ENCODE measurements around the gene EBLN1. TPM values are rescaled to one million over a fixed set of nuclear protein-coding genes. Genes with fewer than 3 reads are reported as not detected.

The EBLN1 gene
- total RNA-seq, 5 donors from 2014 or later (not counting 1 experiment from before 2014, with no cell fraction given) = not detected

- no peak overlapping the region for H3K4me3 Mint-ChIP-seq
- H3K27me3 Mint-ChIP-seq = peaks cover 35 to 39% of the 10 kb centered on the region in 2 donors
- no peak overlapping the region for H3K4me3 ChIP-seq (ENCODE audit: control insufficient read depth in 1 of 2, extremely low read depth in 1 of 2, low read length in 1 of 2)
- H3K27me3 ChIP-seq (replicated peaks in 1 of 2; ENCODE audit: control insufficient read depth in 2 of 2, extremely low read depth in 1 of 2, insufficient read depth in 2 of 2, low read length in 1 of 2) = peaks cover 0 to 4% of the 10 kb centered on the region in 2 experiments
- CTCF ChIA-PET = no interaction called here
- H3K36me3 ChIP-seq (ENCODE audit: control insufficient read depth in 2 of 2, extremely low read depth in 1 of 2, insufficient read depth in 1 of 2, low read length in 1 of 2) = no peaks in the 10 kb centered on the region
- POLR2A ChIA-PET = no interaction called here
- H3K4me1 ChIP-seq (ENCODE audit: control insufficient read depth in 1 of 2, extremely low read depth in 1 of 2, insufficient read depth in 2 of 2, low read length in 2 of 2) = no peaks in the 10 kb centered on the region
- H3K9me3 Mint-ChIP-seq = peaks cover 0 to 7% (median 7%) of the 10 kb centered on the region in 3 donors
- 80% methylated on average over 4 of the region's 4 CpGs for WGBS (ENCODE audit: insufficient coverage)
- H3K27ac Mint-ChIP-seq = no peak overlapping the region
- DNase-seq (no peak), ATAC-seq (replicated peaks in 1 of 4) (no peak)
- no peaks in the 10 kb centered on the region for H3K36me3 Mint-ChIP-seq
- no peak overlapping the region for H3K27ac ChIP-seq (ENCODE audit: low read length)
- H3K9me3 ChIP-seq = peaks cover 5% of the 10 kb centered on the region
- no peaks in the 10 kb centered on the region for H3K4me1 Mint-ChIP-seq
Measured at GRCh38 chr10:22185586-22185985, 32.2 kb downstream of the EBLN1 start.

GRCh38 chr10:22183771-22184461 lies 33.9 kb downstream of the EBLN1 start:
- POLR2A ChIA-PET = no interaction called here
- peaks cover 35 to 45% of the 10 kb centered on the region in 2 donors for H3K27me3 Mint-ChIP-seq
- H3K27ac ChIP-seq (ENCODE audit: low read length) = no peak overlapping the region
- H3K27ac Mint-ChIP-seq = no peak overlapping the region
- no peak overlapping the region for H3K4me3 Mint-ChIP-seq
- ATAC-seq (replicated peaks in 1 of 4) (no peak), DNase-seq (no peak)
- no peaks in the 10 kb centered on the region for H3K4me1 ChIP-seq (ENCODE audit: control insufficient read depth in 1 of 2, extremely low read depth in 1 of 2, insufficient read depth in 2 of 2, low read length in 2 of 2)
- H3K27me3 ChIP-seq (replicated peaks in 1 of 2; ENCODE audit: control insufficient read depth in 2 of 2, extremely low read depth in 1 of 2, insufficient read depth in 2 of 2, low read length in 1 of 2) = peaks cover 0 to 4% of the 10 kb centered on the region in 2 experiments
- CTCF ChIA-PET = interaction anchor here in 1 of 2 donors (0.5 kb wide), 1 partner anchor 281 kb away, joined by 5 read pairs; no protein-coding TSS in a partner anchor
- H3K36me3 ChIP-seq (ENCODE audit: control insufficient read depth in 2 of 2, extremely low read depth in 1 of 2, insufficient read depth in 1 of 2, low read length in 1 of 2) = no peaks in the 10 kb centered on the region
- H3K36me3 Mint-ChIP-seq = no peaks in the 10 kb centered on the region
- 100% methylated on average over 2 of the region's 5 CpGs for WGBS (ENCODE audit: insufficient coverage)
- H3K9me3 Mint-ChIP-seq = peaks cover 0 to 10% (median 9%) of the 10 kb centered on the region in 3 donors
- H3K4me1 Mint-ChIP-seq = no peaks in the 10 kb centered on the region
- peaks cover 7% of the 10 kb centered on the region for H3K9me3 ChIP-seq
- H3K4me3 ChIP-seq (ENCODE audit: control insufficient read depth in 1 of 2, extremely low read depth in 1 of 2, low read length in 1 of 2) = no peak overlapping the region

GRCh38 chr10:22180724-22181123 lies 37.1 kb downstream of the EBLN1 start:
- ATAC-seq (replicated peaks in 1 of 4) (no peak), DNase-seq (no peak)
- no peak overlapping the region for H3K4me3 Mint-ChIP-seq
- H3K36me3 Mint-ChIP-seq = no peaks in the 10 kb centered on the region
- Histone ChIP-seq H3K27ac (ENCODE audit: low read length) (no peak overlapping the region), H3K9me3 (peaks cover 7% of the 10 kb centered on the region), H3K36me3 (ENCODE audit: control insufficient read depth in 2 of 2, extremely low read depth in 1 of 2, insufficient read depth in 1 of 2, low read length in 1 of 2) (no peaks in the 10 kb centered on the region), H3K27me3 (replicated peaks in 1 of 2; ENCODE audit: control insufficient read depth in 2 of 2, extremely low read depth in 1 of 2, insufficient read depth in 2 of 2, low read length in 1 of 2) (peaks cover 0 to 4% of the 10 kb centered on the region in 2 experiments), H3K4me3 (ENCODE audit: control insufficient read depth in 1 of 2, extremely low read depth in 1 of 2, low read length in 1 of 2) (no peak overlapping the region), H3K4me1 (ENCODE audit: control insufficient read depth in 1 of 2, extremely low read depth in 1 of 2, insufficient read depth in 2 of 2, low read length in 2 of 2) (no peaks in the 10 kb centered on the region)
- H3K27me3 Mint-ChIP-seq = peaks cover 31 to 47% of the 10 kb centered on the region in 2 donors
- ChIA-PET POLR2A (no interaction called here), CTCF (no interaction called here)
- no peak overlapping the region for H3K27ac Mint-ChIP-seq
- no CpG with 5 or more reads among the region's 2 CpGs for WGBS (ENCODE audit: insufficient coverage)
- H3K4me1 Mint-ChIP-seq = no peaks in the 10 kb centered on the region
- peaks cover 0 to 10% (median 9%) of the 10 kb centered on the region in 3 donors for H3K9me3 Mint-ChIP-seq

- POLR2A ChIA-PET = no interaction called here
- CTCF ChIA-PET = no interaction called here
Measured at GRCh38 chr10:22174442-22174841, 43.4 kb downstream of the EBLN1 start.

GRCh38 chr10:22171131-22171530 lies 46.7 kb downstream of the EBLN1 start:
- no peaks in the 10 kb centered on the region for H3K4me1 Mint-ChIP-seq
- Histone ChIP-seq H3K4me1 (ENCODE audit: control insufficient read depth in 1 of 2, extremely low read depth in 1 of 2, insufficient read depth in 2 of 2, low read length in 2 of 2) (no peaks in the 10 kb centered on the region), H3K9me3 (peaks cover 2% of the 10 kb centered on the region), H3K36me3 (ENCODE audit: control insufficient read depth in 2 of 2, extremely low read depth in 1 of 2, insufficient read depth in 1 of 2, low read length in 1 of 2) (no peaks in the 10 kb centered on the region), H3K4me3 (ENCODE audit: control insufficient read depth in 1 of 2, extremely low read depth in 1 of 2, low read length in 1 of 2) (no peak overlapping the region), H3K27ac (ENCODE audit: low read length) (no peak overlapping the region), H3K27me3 (replicated peaks in 1 of 2; ENCODE audit: control insufficient read depth in 2 of 2, extremely low read depth in 1 of 2, insufficient read depth in 2 of 2, low read length in 1 of 2) (peaks cover 0 to 3% of the 10 kb centered on the region in 2 experiments)
- WGBS (ENCODE audit: insufficient coverage) = no CpG with 5 or more reads among the region's 1 CpG
- POLR2A ChIA-PET = no interaction called here
- no peaks in the 10 kb centered on the region for H3K36me3 Mint-ChIP-seq
- no peak overlapping the region for H3K4me3 Mint-ChIP-seq
- peaks cover 18 to 37% of the 10 kb centered on the region in 2 donors for H3K27me3 Mint-ChIP-seq
- H3K9me3 Mint-ChIP-seq = peaks cover 0 to 10% (median 5%) of the 10 kb centered on the region in 3 donors
- no peak overlapping the region for H3K27ac Mint-ChIP-seq
- DNase-seq (no peak), ATAC-seq (replicated peaks in 1 of 4) (no peak)
- CTCF ChIA-PET = interaction anchor here in 1 of 2 donors (0.5 kb wide), 1 partner anchor 104 kb away, joined by 4 read pairs; no protein-coding TSS in a partner anchor

More at GRCh38 chr10:22174442-22174841, 43.4 kb downstream of the EBLN1 start:
- Mint-ChIP-seq H3K4me3 (no peak overlapping the region), H3K36me3 (no peaks in the 10 kb centered on the region), H3K27me3 (peaks cover 24 to 38% of the 10 kb centered on the region in 2 donors), H3K4me1 (no peaks in the 10 kb centered on the region), H3K9me3 (peaks cover 0 to 6% (median 5%) of the 10 kb centered on the region in 3 donors), H3K27ac (no peak overlapping the region)
- Histone ChIP-seq H3K36me3 (ENCODE audit: control insufficient read depth in 2 of 2, extremely low read depth in 1 of 2, insufficient read depth in 1 of 2, low read length in 1 of 2) (no peaks in the 10 kb centered on the region), H3K4me1 (ENCODE audit: control insufficient read depth in 1 of 2, extremely low read depth in 1 of 2, insufficient read depth in 2 of 2, low read length in 2 of 2) (no peaks in the 10 kb centered on the region), H3K27ac (ENCODE audit: low read length) (no peak overlapping the region), H3K27me3 (replicated peaks in 1 of 2; ENCODE audit: control insufficient read depth in 2 of 2, extremely low read depth in 1 of 2, insufficient read depth in 2 of 2, low read length in 1 of 2) (peaks cover 0 to 3% of the 10 kb centered on the region in 2 experiments), H3K9me3 (peaks cover 2% of the 10 kb centered on the region), H3K4me3 (ENCODE audit: control insufficient read depth in 1 of 2, extremely low read depth in 1 of 2, low read length in 1 of 2) (no peak overlapping the region)
- DNase-seq (no peak), ATAC-seq (replicated peaks in 1 of 4) (no peak)

GRCh38 chr10:22170582-22170981 lies 47.2 kb downstream of the EBLN1 start:
- POLR2A ChIA-PET = no interaction called here
- CTCF ChIA-PET = interaction anchor here in 1 of 2 donors (0.5 to 0.6 kb wide), 2 partner anchors 104 to 174 kb away, joined by 3 to 4 read pairs; no protein-coding TSS in a partner anchor
- H3K4me3 ChIP-seq (ENCODE audit: control insufficient read depth in 1 of 2, extremely low read depth in 1 of 2, low read length in 1 of 2) = no peak overlapping the region

More at GRCh38 chr10:22170582-22170981, 47.2 kb downstream of the EBLN1 start:
- ATAC-seq (replicated peaks in 1 of 4) (no peak), DNase-seq (no peak)
- Mint-ChIP-seq H3K27me3 (peaks cover 17 to 33% of the 10 kb centered on the region in 2 donors), H3K4me3 (no peak overlapping the region), H3K9me3 (peaks cover 0 to 10% (median 5%) of the 10 kb centered on the region in 3 donors), H3K36me3 (no peaks in the 10 kb centered on the region), H3K4me1 (no peaks in the 10 kb centered on the region), H3K27ac (no peak overlapping the region)
- peaks cover 0 to 3% of the 10 kb centered on the region in 2 experiments for H3K27me3 ChIP-seq (replicated peaks in 1 of 2; ENCODE audit: control insufficient read depth in 2 of 2, extremely low read depth in 1 of 2, insufficient read depth in 2 of 2, low read length in 1 of 2)
- H3K27ac ChIP-seq (ENCODE audit: low read length) = no peak overlapping the region
- peaks cover 2% of the 10 kb centered on the region for H3K9me3 ChIP-seq
- no peaks in the 10 kb centered on the region for H3K36me3 ChIP-seq (ENCODE audit: control insufficient read depth in 2 of 2, extremely low read depth in 1 of 2, insufficient read depth in 1 of 2, low read length in 1 of 2)
- H3K4me1 ChIP-seq (ENCODE audit: control insufficient read depth in 1 of 2, extremely low read depth in 1 of 2, insufficient read depth in 2 of 2, low read length in 2 of 2) = no peaks in the 10 kb centered on the region
